ENCODE measurements around the gene HEATR3.
"Not testable (repeated sequence)": the region's sequence is repeated elsewhere in the genome, so short reads cannot be mapped to it uniquely, and the experiment has no call there.

Gene HEATR3

GRCh38 chr16:50086176-50086575 lies 20.4 kb downstream of the HEATR3 start:
- no peak for DNase-seq
- intact Hi-C loops (cut with DNase I): no loop called here

- no peak for DNase-seq
- intact Hi-C loops (cut with DNase I): no loop called here
Measured at GRCh38 chr16:50088302-50088701, 22.5 kb downstream of the HEATR3 start.

DNA sequence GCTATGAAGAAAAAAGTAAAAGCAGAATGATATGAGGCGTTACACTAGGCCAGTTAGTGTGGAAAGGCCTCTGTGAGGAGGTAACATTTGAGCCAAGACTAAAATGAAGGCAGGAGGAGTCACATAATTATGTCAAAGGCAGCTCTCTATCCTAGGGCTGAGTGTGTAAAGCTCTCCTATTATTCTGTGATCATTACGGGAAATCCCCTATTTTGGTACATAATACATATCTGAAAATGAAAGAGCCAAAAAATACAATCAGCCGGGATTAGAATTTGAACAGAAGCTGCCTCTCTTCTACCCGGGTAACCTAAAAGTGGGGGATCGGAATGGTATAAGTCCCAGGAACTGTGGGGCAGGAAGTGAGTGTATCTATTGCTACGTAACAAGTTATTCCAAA lies 27.1 kb downstream of the HEATR3 start:
- intact Hi-C loops (cut with DNase I): no loop called here
- no peak for DNase-seq

DNA sequence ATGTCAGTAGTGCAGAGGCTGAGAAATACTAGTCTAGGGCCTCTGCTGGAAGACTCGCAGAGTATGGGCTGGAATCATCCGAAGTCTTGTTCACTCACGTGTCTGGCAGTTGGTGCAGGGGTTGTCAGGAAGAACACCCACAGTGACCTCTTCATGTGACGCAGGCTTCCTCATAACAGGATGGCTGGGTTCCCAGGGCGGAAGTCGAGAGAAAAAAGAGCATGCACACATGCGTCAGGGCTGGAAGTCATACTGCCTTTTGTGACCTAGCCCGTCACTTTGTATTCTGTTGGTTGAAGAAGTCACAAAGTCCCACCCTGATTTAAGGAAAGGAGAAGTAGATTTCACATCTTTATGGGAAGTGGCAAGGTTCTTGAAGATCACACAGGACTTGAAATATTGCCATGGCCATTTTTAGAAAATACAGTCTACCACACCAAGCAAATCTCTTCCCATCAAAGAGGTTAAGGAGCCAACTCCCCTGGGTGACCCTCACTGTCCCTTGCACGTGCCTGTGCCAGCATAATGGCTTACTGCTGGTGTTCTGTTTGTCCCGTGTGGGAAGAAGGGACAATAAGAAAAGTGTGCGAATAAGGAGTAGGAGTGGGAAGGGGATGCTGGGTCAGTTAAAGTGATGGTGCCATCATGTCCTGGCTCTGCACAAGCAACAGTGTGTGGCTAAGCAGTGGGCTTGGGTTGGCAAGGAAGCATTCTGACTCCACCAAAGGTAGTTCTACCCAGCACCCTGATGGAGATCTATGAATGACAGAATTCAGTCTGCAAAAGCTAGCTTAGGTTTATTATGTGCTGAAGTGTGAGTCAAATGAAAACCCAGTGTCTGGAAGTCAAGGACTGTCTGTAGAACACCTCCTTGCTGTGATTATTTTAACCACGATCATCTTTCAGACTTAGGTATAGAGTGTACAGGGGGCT lies 28.1 kb downstream of the HEATR3 start:
- intact Hi-C loops (cut with DNase I): no loop called here
- DNase-seq: peak in 41 of 42 donors; percentile 8 to 80 (median 48)

DNA sequence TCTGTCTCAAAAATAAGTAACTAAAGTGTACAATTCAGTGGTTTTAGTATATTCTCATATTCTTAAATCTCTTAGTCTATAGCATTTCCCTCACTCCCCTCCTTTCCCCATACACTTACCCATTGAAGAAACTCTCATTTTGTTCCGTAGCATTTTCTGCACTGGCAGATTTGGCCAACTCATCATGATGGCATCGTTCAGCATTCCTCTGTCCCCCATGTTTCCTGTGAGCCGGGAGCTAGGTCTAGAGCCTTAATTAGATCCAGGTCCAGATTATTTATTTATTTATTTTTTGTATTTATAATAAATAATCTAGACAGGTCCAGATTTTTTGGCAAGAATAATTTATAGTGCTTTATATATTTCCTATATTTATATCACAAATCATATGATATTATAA lies 31.0 kb downstream of the HEATR3 start:
- no peak for DNase-seq
- intact Hi-C loops (cut with DNase I): no loop called here

DNA sequence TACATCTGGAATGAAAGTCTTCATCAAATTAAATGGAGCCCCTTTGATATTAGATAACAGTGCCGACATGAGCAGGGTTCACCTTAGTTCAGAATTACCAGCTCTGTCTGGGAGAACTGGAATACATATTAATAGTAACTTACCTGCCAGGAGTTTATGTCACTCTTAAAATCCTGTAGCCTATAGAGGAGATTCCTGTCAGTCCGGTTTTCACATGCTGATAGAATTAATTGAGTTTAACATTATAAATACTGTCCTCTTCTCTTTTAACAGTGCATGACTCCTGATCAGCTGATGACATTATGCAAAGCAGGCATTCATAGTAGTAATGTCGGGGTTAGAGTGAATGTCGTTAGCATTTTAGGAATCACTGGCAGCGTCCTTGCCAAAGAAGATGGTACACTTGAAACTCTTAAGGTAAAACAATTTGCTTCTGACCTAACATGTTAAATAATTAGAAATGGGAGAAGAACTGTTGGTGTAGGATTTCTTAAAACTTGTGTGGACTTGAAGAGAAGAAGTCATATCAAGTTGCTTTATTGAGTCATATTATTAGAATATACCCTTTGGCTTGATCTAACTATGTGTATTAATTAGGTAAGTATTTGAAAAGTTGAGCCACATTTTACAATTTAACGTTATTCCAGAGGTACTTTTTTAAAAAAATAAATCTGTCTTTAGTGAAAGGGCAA lies 34.3 kb downstream of the HEATR3 start:
- intact Hi-C loops (cut with DNase I): no loop called here

GRCh38 chr16:50102051-50102746 lies 36.4 kb downstream of the HEATR3 start:
- intact Hi-C loops (cut with DNase I): no loop called here
- DNase-seq: peak in 6 of 42 donors; percentile 9 to 35 (median 25)

More for the DNA sequence above, 34.3 kb downstream of the HEATR3 start:
- no peak for DNase-seq

- intact Hi-C loops (cut with DNase I): no loop called here
- DNase-seq: peak in 1 of 42 donors; percentile 21
Measured at GRCh38 chr16:50103764-50104163, 38.0 kb downstream of the HEATR3 start.

- intact Hi-C loops (cut with DNase I): no loop called here
- no peak for DNase-seq
Measured at GRCh38 chr16:50114357-50115129, 48.8 kb downstream of the HEATR3 start.

- intact Hi-C loops (cut with DNase I): no loop called here
- no peak for DNase-seq
Measured at GRCh38 chr16:50120711-50121110, 54.9 kb downstream of the HEATR3 start.

- no peak for DNase-seq
- intact Hi-C loops (cut with DNase I): no loop called here
Measured at GRCh38 chr16:50121278-50121677, 55.5 kb downstream of the HEATR3 start.

DNA sequence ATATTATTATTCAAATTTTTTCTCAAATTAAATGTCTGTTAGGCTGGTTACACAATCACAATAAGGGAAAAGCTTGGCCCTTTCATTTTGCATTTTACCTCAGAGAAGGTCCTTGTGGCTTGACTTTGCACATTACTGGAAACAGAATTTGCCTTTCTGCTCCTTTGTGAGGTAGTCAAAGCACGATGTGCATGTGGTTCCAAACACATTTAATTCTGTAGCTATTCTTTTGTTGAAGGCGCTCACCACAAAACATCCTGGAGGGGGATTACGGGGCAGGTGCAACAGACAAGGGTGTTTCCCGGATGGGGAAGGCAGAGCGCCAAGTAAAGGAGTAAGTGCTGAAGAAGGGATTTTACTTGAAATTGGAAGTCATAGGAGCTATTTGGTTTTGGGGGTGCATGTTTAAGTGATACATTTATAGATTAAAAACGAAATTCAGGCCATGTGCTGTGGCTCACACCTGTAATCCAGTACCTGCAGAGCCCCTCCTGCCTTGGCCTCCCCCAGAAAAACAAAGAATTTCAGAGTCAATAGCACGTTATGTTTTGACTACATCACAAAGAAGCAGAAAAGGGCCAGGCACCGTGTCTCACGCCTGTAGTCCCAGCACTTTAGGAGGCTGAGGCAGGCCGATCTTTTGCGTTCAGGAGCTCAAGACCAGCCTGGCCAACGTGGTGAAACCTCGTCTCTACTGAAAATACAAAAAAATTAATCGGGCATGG lies 56.1 kb downstream of the HEATR3 start:
- intact Hi-C loops (cut with DNase I): no loop called here
- no peak for DNase-seq

GRCh38 chr16:50123417-50123816 lies 57.6 kb downstream of the HEATR3 start:
- DNase-seq: no peak
- intact Hi-C loops (cut with DNase I): no loop called here

GRCh38 chr16:50124769-50125168 lies 59.0 kb downstream of the HEATR3 start:
- intact Hi-C loops (cut with DNase I): no loop called here
- DNase-seq: no peak

GRCh38 chr16:50126183-50126582 lies 60.4 kb downstream of the HEATR3 start:
- intact Hi-C loops (cut with DNase I): no loop called here
- peak in 1 of 42 donors; percentile 3 for DNase-seq

GRCh38 chr16:50132571-50132970 lies 66.8 kb downstream of the HEATR3 start:
- DNase-seq; intact Hi-C loops (cut with DNase I): not testable (repeated sequence)

DNA sequence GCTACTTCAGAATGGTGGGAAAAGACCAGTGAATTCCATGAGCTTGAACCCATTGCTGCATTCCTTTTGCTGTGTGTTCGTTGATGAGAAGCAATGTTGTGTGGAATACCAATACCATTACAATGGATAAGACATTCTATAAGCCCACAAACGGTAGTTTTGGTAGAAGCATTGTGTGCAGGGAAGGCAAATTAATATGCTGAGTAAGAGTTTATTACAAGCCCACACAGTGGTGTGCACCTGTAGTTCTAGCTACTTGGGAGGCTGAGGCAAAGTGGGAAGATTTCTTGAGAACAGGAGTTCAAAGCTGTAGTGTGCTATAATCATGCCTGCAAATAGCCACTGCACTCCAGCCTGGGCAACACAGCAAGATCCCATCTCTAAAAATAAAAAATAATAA lies 67.4 kb downstream of the HEATR3 start:
- intact Hi-C loops (cut with DNase I): no loop called here

GRCh38 chr16:50136399-50136798 lies 70.6 kb downstream of the HEATR3 start:
- DNase-seq: no peak
- intact Hi-C loops (cut with DNase I): no loop called here

More for the DNA sequence above, 67.4 kb downstream of the HEATR3 start:
- no peak for DNase-seq
